Erythroblast (primary cell): ENCODE results near the gene BCAN.

Experiments used
- GATA1 ChIP-seq: IDR thresholded peaks from 2 replicates; pipeline ENCODE4 v1.6.1; 2011; ENCODE audit warnings: low read depth, mild to moderate bottlenecking, control low read depth, low read length, moderate library complexity
- POLR2A ChIP-seq: IDR thresholded peaks from 2 replicates; pipeline ENCODE4 v1.6.1; 2011; ENCODE audit warnings: mild to moderate bottlenecking, low read length

DNA sequence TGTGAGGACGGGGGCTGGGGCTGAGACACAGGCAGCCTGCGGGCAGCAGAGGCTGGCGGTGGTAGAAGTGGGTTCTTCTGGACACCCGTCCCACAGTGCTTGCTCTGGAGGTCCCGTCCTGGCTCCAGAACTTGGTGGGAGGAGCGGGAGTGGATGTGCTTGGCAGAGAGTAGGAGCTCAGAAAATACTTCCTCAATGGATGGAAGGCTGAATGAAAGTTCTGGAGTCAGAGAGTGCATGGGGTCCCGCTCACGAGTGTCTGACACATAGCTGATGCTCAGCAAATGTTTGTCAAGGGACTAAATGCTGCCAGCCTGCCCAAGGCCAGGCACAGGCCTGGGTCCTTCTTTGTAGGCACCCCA lies 48.7 kb downstream of the BCAN start:
- TF ChIP-seq POLR2A = no peak
- no peak for TF ChIP-seq GATA1
